Measurements from ENCODE around the gene APC2. TPM values are rescaled to one million over a fixed set of nuclear protein-coding genes. Genes with fewer than 3 reads are reported as not detected.

The APC2 gene
- total RNA-seq, 1 donor from 2014 or later = 0.42 TPM

GRCh38 chr19:1451916-1452801 is 2.2 kb downstream of the APC2 start:
- POLR2A ChIA-PET = interaction anchor here (1.5 kb wide), 1 partner anchor 16 kb away, joined by 5 read pairs; no protein-coding TSS in a partner anchor
- Mint-ChIP-seq H3K27ac (no peak overlapping the region), H3K4me3 (no peak overlapping the region), H3K9me3 (no peaks in the 10 kb centered on the region), H3K27me3 (peaks cover 54% of the 10 kb centered on the region), H3K4me1 (peaks cover 34% of the 10 kb centered on the region), H3K36me3 (ENCODE audit: low read depth) (no peaks in the 10 kb centered on the region)
- no peak for TF ChIP-seq CTCF (IDR thresholded peaks at IDR 0.05)
- CTCF ChIA-PET = no interaction called here
- intact Hi-C loops (cut with micrococcal nuclease) = no loop called here
- ATAC-seq (ENCODE audit: low read depth) (no peak), DNase-seq (no peak)

DNA sequence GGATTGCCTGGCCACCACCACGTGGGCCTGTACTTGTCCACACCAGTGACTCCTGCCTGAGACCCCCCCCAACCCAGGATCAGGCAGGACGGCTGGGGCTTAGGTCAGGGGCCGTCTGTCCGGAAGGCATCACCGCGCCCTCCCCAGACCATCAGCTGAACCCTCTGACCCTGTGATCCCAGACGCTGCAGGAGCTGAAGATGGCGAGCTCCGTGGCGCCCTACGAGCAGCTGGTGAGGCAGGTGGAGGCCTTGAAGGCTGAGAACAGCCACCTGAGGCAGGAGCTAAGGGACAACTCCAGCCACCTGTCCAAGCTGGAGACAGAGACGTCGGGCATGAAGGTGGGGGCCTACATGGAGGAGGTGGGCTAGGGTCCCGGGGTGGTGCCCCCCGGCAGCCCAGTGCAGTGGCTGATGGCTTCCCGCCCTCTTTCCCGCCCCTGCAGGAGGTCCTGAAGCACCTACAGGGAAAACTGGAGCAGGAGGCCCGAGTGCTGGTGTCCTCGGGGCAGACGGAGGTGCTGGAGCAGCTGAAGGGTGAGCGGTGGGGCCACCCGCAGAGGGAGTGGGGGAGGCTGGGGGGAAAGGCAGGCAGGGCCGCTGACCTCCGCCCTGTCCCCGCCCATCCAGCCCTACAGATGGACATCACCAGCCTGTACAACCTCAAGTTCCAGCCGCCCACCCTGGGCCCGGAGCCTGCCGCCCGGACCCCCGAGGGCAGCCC is 3.0 kb downstream of the APC2 start:
- H3K36me3 Mint-ChIP-seq (ENCODE audit: low read depth) = no peaks in the 10 kb centered on the region
- H3K4me3 Mint-ChIP-seq = no peak overlapping the region
- intact Hi-C loops (cut with micrococcal nuclease) = no loop called here
- H3K4me1 Mint-ChIP-seq = peaks cover 30% of the 10 kb centered on the region
- ChIA-PET CTCF (interaction anchor here (1.7 kb wide), 1 partner anchor 10 kb away, joined by 5 read pairs; no protein-coding TSS in a partner anchor), POLR2A (interaction anchor here (1.5 kb wide), 1 partner anchor 15 kb away, joined by 5 read pairs; no protein-coding TSS in a partner anchor)
- ATAC-seq (ENCODE audit: low read depth) = no peak
- H3K27ac Mint-ChIP-seq = no peak overlapping the region
- no peak for DNase-seq
- TF ChIP-seq CTCF (IDR thresholded peaks at IDR 0.05) = no peak
- H3K9me3 Mint-ChIP-seq = no peaks in the 10 kb centered on the region
- H3K27me3 Mint-ChIP-seq = peaks cover 46% of the 10 kb centered on the region

GRCh38 chr19:1453525-1454364 is 3.8 kb downstream of the APC2 start:
- no peaks in the 10 kb centered on the region for H3K9me3 Mint-ChIP-seq
- H3K36me3 Mint-ChIP-seq (ENCODE audit: low read depth) = no peaks in the 10 kb centered on the region
- H3K27ac Mint-ChIP-seq = no peak overlapping the region
- TF ChIP-seq CTCF (IDR thresholded peaks at IDR 0.05) = no peak
- peaks cover 45% of the 10 kb centered on the region for H3K27me3 Mint-ChIP-seq
- intact Hi-C loops (cut with micrococcal nuclease) = no loop called here
- H3K4me1 Mint-ChIP-seq = peaks cover 30% of the 10 kb centered on the region
- no peak overlapping the region for H3K4me3 Mint-ChIP-seq
- ATAC-seq (ENCODE audit: low read depth) = no peak
- ChIA-PET CTCF (interaction anchor here (1.0 to 1.7 kb wide), 2 partner anchors 8 to 10 kb away, joined by 3 to 5 read pairs; no protein-coding TSS in a partner anchor), POLR2A (interaction anchor here (0.8 to 1.5 kb wide), 3 partner anchors 11 to 37 kb away, joined by 4 to 5 read pairs (median 5); partner anchors contain the start of gene REEP6)
- DNase-seq = no peak

DNA sequence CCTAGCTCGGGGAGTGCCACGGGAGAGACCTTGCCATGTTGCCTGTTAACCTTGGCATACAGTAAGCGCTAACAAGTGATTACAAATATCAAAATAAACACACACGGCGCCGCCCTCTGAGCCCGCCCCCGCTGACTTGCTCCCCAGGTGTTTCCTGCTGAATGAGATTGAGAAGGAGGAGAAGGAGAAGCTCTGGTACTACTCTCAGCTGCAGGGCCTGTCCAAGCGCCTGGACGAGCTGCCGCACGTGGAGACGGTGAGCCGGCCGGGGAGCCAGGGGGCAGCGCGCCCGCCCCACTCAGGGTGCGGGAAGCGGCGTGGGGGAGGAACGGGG is 5.0 kb downstream of the APC2 start:
- ATAC-seq (ENCODE audit: low read depth) = peak; percentile 29
- Mint-ChIP-seq H3K36me3 (ENCODE audit: low read depth) (peaks cover 2% of the 10 kb centered on the region), H3K27ac (no peak overlapping the region), H3K9me3 (no peaks in the 10 kb centered on the region), H3K27me3 (peaks cover 39% of the 10 kb centered on the region), H3K4me3 (no peak overlapping the region), H3K4me1 (peaks cover 26% of the 10 kb centered on the region)
- POLR2A ChIA-PET = interaction anchor here (0.6 to 1.2 kb wide), 5 partner anchors 10 to 36 kb away, joined by 3 to 6 read pairs (median 5); partner anchors contain the start of gene REEP6
- intact Hi-C loops (cut with micrococcal nuclease) = loop anchor here (1.0 kb wide), 1 partner anchor 10 kb away; no protein-coding TSS in a partner anchor
- no peak for DNase-seq
- CTCF ChIA-PET = no interaction called here
- TF ChIP-seq CTCF (IDR thresholded peaks at IDR 0.05) = no peak
